GM18909 (cell line): ENCODE measurements around the gene ITGA8.
"Not testable (repeated sequence)": the region's sequence is repeated elsewhere in the genome, so short reads cannot be mapped to it uniquely, and the experiment has no call there.

Source experiments
- ATAC-seq: cut with Tn5 transposase; IDR thresholded peaks from one replicate; pipeline ENCODE4 v1.9.1; 2021; ENCODE audit warnings: mild to moderate bottlenecking; ENCODE audit not compliant: unreplicated experiment, poor library complexity

ITGA8 gene

DNA sequence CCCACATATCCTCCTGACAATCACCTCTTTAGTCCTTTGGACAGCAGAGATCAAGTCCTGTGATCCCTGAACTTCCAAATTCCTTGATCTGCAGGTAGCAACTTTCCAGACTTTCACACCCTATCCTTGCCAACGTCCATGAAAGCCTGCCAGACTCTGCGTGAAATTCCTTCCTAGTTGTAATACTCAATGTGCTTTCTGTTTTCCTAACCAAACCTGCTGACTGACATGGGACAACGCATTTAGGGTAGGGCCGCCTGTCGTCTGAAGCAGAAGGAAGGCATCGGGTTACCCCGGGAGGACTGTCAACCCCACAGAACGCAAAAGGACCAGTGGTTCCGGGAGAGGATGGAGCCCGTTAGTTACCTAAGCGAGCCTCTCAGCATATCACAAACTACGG, 23.9 kb downstream of the ITGA8 start:
- ATAC-seq, result no peak

GRCh38 chr10:15690031-15690430, 29.7 kb downstream of the ITGA8 start:
- no peak for ATAC-seq

DNA sequence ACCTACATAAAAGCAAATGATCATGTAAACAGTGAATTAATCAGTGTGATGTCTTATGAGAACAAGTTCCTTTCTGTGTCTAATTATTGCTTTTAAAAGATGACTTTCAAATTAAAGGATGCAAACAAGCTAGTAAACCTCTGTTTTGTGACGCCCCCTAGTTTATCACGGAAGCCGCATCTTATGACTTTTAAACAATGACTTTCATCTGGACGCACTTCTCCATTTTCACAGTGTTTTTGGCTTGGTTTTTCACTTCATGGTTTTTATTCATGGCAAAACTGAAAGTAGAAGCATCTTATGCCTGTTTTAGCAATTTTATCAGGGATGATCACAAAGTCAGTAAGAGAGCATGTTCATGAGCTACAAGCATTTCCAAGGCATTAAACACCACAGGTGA, 35.0 kb downstream of the ITGA8 start:
- no peak for ATAC-seq

DNA sequence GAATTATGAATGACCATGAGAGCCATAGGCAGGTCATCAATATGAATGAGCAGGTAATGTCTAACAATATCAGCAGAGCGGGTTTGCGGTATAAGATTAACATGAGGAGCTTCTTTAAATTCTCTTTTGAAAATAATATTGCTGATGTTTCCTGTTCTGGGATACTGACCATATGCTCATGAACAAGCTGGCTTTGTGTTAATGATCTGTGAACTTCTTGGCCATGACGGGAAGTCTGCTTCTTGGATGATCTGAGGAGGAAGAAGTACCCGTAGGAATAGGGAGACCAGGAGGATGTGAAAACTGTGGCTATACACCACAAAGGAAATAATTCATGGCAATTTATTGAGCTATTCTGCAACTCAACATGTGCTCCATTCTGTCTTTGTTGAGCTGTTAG, 38.6 kb downstream of the ITGA8 start:
- ATAC-seq, result no peak

DNA sequence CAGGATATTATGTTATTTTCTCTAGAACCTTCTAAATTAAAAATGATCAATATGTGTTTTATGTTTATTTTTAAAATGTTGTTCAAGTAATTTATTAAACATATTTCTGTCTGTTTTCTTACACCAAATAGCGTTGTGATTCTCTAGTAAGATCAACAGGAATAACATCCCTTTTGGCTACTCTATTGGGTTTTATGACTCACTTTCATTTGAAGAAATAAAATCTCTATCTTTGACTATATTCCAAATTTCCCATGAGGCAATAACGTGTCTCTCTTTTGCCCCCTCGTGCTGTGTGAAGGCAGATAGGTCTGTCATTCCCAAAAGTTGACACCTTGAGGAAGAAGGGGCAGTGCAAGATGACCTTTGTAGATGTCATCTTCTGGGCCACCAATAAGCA, 40.9 kb downstream of the ITGA8 start:
- ATAC-seq, result no peak

DNA sequence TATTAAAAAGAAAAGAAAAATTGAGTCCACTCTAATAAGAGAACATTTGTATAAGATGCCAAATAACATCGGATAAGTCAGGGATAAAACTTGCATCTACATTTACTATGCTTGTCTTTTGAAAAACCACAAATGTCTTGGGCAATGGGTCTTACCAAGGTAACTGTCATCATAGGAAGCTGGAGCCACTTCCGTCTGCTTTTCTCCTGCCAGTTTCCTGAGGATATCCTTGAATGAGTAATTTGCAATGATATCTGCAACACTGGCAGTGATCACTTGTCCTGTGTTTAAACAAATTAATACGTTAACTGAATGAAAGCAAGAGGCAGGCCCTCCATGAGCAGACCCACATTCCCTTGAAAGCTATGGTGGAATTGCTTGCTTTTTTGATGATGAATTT, 47.3 kb downstream of the ITGA8 start:
- no peak for ATAC-seq

DNA sequence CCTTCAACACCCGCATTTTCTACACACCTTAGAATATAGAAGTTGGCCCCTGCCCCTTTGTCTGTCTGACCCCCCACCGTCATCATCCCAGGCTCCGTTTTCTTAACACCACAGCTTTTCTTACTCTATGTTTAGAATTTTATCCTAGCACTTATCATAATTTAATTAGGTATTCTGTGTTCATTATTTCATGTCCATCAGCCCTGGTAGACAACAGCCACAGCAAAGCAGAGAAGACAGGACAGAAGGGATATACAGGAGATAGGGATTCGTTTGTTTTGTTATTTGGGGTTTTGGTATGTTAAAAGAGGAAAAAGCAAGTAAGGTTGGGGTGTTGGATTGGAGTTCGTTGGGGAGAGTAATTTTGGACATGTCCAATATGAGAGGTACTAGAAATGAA, 48.8 kb downstream of the ITGA8 start:
- no peak for ATAC-seq

GRCh38 chr10:15661574-15661973, 58.1 kb downstream of the ITGA8 start:
- ATAC-seq, result no peak

GRCh38 chr10:15660990-15661389, 58.7 kb downstream of the ITGA8 start:
- ATAC-seq, result no peak

DNA sequence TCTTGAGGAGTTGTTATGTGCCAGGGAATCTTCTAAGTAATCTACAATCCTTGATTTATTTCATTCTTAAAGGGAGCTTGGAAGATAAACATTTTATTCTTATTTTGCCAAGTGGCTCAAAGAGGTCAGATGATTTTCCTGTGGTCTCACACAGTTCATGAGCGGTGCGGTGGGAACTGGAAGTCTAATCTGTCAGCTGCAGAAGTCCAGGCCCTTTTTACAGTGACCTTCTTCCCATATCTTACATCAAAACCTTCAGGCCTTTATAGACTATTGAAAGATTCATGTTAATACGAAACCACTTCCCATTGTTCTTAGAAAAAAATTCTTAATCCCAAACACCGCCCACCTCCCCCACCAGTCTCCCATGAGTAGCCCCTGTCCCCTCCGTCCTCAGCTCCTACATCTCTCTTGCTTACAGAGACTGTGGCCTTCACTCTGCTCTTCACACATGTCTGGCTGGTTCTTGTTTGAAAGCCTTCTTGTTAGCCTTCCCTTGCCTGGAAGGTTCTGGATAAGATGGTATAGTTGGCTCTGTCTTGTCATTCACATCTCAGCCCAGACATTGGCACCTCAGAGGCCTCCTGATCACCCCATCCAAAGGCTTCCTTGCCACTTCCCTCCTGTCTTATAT, 61.5 kb downstream of the ITGA8 start:
- no peak for ATAC-seq

- no peak for ATAC-seq
Measured at GRCh38 chr10:15652757-15653156, 67.0 kb downstream of the ITGA8 start.

DNA sequence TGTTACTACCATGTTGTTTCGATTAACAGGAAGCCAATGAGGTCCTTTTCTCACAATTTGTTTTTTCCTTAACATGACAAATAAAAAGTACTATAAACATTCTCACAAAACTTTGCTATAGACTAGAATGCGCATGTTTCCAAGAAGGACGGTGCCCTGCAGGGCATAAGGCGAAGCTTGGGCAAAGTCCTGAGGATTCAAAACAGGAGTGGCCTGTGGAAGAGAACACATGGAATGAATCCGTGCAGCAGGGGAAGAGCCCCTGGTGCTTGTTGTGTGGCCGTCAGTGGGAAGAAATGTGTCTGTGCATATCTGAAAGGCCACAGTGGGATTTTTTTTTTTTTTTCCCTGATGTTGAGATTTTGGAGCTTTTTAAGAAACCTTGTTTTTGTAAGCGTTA, 67.6 kb downstream of the ITGA8 start:
- ATAC-seq, result no peak

GRCh38 chr10:15651175-15651574, 68.5 kb downstream of the ITGA8 start:
- no peak for ATAC-seq

DNA sequence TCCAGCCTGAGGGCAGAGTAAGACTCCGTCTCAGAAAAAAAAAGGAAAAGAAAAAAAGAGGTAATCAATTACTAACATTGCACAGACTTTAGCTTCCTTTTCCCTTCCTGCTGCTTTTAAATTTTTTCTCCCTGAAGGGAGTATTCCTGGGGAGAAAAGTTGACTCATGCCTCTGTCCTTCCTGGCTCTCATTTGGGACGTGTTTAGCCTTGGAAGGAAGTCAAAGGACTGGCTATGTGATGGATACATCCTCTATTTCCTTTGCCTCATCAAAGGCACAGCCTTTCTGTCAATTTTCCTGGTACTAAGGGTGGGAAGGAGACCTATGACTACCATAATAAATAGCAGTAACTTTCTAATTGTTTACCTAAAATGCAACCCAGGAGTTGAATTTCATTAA, 77.6 kb downstream of the ITGA8 start:
- ATAC-seq, result no peak

DNA sequence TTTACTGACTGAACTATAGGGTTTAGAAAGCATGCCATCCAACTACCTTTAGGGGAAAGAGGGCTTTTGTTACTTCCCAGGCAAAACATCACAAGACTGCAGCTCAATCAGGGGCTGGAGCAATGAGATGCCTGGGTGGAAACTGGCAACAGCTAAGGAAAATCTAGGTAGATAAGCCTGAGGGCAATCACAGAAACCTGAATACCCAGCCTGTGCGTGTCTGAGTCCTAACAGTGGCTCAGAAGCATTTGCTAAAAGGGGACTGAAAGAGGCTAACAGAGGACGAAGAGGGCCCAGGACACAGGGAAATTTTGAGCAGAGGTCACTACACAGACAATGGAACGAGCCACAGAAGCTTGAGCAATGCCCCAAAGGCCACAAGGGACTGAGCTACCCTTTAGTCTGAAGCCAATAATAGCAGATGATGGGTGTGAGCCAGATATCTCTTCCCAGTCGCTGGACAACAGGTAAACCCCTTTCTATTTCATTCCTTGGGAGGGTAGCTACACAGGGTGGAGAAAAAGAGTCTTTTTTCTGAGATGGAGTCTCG, 79.1 kb downstream of the ITGA8 start:
- no peak for ATAC-seq

- no peak for ATAC-seq
Measured at GRCh38 chr10:15636446-15636845, 83.3 kb downstream of the ITGA8 start.

DNA sequence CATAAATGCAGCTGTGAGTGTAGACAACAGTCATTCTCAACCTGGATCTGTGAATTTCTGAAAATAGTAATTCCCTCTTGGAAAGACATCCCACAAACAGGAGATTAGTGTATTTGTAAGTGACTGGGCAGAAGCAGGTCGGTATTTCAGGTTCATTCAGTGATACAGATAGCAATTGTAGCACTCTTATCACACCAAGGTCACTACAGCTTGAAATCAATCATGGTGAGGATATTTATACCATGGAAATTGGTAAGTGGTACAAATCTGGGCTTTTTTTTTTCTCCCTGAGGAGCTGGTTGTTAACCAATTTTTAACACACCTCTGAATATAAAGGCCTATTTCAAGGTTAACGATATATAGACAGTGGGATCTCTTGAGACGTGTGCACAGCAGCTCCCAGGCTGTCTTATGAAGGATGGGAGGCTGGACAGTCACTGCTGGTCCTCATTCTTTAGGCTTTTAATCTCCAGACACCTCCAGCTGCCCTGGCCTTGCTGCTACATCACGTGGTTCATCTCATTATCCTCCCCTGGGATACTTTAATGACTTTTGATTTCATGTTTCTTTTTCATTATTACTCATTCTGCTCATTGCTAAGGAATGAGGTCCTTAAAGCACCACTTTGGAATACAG, 87.1 kb downstream of the ITGA8 start:
- ATAC-seq, result no peak

DNA sequence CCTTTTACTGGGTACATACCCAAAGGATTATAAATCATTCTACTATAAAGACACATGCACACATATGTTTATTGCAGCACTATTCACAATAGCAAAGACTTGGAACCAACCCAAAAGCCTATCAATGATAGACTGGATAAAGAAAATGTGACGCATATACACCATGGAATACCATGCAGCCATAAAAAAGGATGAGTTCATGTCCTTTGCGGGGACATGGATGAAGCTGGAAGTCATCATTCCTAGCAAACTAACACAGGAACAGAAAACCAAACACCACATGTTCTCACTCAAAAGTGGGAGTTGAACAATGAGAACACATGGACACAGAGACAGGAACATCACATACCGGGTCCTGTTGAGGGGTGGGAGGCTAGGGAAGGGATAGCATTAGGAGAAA, 88.5 kb downstream of the ITGA8 start:
- ATAC-seq, result not testable (repeated sequence)

- ATAC-seq, result no peak
Measured at GRCh38 chr10:15630353-15630752, 89.4 kb downstream of the ITGA8 start.

DNA sequence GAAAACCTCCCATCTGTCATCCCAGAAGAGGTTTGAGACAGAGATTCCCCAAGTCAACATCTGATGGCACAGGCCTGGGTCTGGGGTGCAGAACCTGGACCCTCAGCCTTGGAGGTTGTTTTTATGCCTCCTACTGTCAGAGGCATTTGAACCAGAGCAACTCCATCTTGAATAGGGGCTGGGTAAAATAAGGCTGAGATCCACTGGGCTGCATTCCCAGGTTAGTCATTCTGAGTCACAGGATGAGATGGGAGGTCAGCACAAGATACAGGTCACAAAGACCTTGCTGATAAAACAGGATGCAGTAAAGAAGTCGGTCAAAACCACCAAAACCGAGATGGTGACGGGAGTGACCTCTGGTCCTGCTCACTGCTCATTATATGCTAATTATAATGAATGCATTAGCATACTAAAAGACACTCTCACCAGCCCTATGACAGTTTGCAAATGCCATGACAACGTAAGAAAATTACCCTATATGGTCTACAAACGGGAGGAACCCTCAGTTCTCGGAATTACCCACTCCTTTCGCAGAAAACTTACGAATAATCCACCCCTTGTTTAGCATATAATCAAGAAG, 92.0 kb downstream of the ITGA8 start:
- no peak for ATAC-seq

- no peak for ATAC-seq
Measured at GRCh38 chr10:15626937-15627336, 92.8 kb downstream of the ITGA8 start.

GRCh38 chr10:15625261-15625660, 94.5 kb downstream of the ITGA8 start:
- ATAC-seq, result no peak
